ENCODE data around the gene ZNF132.

Gene ZNF132

GRCh38 chr19:58385891-58386575 lies 53.9 kb downstream of the ZNF132 start:
- DNase-seq: peak; percentile 32

- DNase-seq: no peak
These were observed 54.6 kb downstream of the ZNF132 start for GRCh38 chr19:58385313-58385890.

- DNase-seq: no peak
These were observed 56.9 kb downstream of the ZNF132 start for GRCh38 chr19:58382997-58383603.
